H9 (cell line): ENCODE measurements around the gene TSPO. TPM values are rescaled to one million over a fixed set of nuclear protein-coding genes. Genes with fewer than 3 reads are reported as not detected.

Experiments
- DNase-seq: peaks from one replicate; pipeline ENCODE4 v3.0.0-alpha.2; 2017
- H2AFZ ChIP-seq: one replicate; pipeline ENCODE4 v1.6.1; 2013; ENCODE audit warnings: mild to moderate bottlenecking, low read length, control low read depth, moderate library complexity
- H2AK5ac ChIP-seq: 2 replicates; pipeline ENCODE4 v1.6.1; 2013; ENCODE audit warnings: low read length, control low read depth, mixed read lengths; ENCODE audit not compliant: insufficient read length
- H2BK120ac ChIP-seq: one replicate; pipeline ENCODE4 v1.6.1; 2013; ENCODE audit warnings: low read depth, mild to moderate bottlenecking, low read length, control low read depth, inconsistent platforms; ENCODE audit not compliant: poor library complexity, severe bottlenecking
- H2BK12ac ChIP-seq: 2 replicates; pipeline ENCODE4 v1.6.1; 2013; ENCODE audit warnings: low read length, control low read depth, mixed read lengths, low read depth; ENCODE audit not compliant: insufficient read length
- H2BK15ac ChIP-seq: 2 replicates; pipeline ENCODE4 v1.6.1; 2013; ENCODE audit warnings: low read depth, low read length, control low read depth
- H2BK20ac ChIP-seq: one replicate; pipeline ENCODE4 v1.6.1; 2013; ENCODE audit warnings: low read depth, mild to moderate bottlenecking, low read length, control low read depth, inconsistent platforms; ENCODE audit not compliant: poor library complexity, severe bottlenecking
- H2BK5ac ChIP-seq: 2 replicates; pipeline ENCODE4 v1.6.1; 2013; ENCODE audit warnings: low read length, control low read depth, mixed read lengths; ENCODE audit not compliant: insufficient read length
- H3K14ac ChIP-seq: 2 replicates; pipeline ENCODE4 v1.6.1; 2013; ENCODE audit warnings: low read length, control low read depth; ENCODE audit not compliant: insufficient read depth
- H3K18ac ChIP-seq: 2 replicates; pipeline ENCODE4 v1.6.1; 2013; ENCODE audit warnings: low read depth, mild to moderate bottlenecking, mixed read lengths, low read length, control low read depth; ENCODE audit not compliant: insufficient read length
- H3K23ac ChIP-seq: 2 replicates; pipeline ENCODE4 v1.6.1; 2013; ENCODE audit warnings: low read length, control low read depth, mixed read lengths, low read depth; ENCODE audit not compliant: insufficient read length
- H3K23me2 ChIP-seq: 2 replicates; pipeline ENCODE4 v1.6.1; 2013; ENCODE audit warnings: low read depth, mild to moderate bottlenecking, mixed read lengths, low read length, control low read depth; ENCODE audit not compliant: insufficient read length, poor library complexity, severe bottlenecking
- H3K27ac ChIP-seq: 2 replicates; pipeline ENCODE4 v1.5.1; 2013; ENCODE audit warnings: low read length, control low read depth, mixed read lengths, low read depth; ENCODE audit not compliant: insufficient read length
- H3K27me3 ChIP-seq: 2 replicates; pipeline ENCODE4 v1.6.1; 2013; ENCODE audit warnings: low read length, control low read depth, inconsistent platforms; ENCODE audit not compliant: insufficient read depth
- H3K4ac ChIP-seq: 2 replicates; pipeline ENCODE4 v1.6.1; 2013; ENCODE audit warnings: low read depth, mild to moderate bottlenecking, control low read depth, inconsistent platforms, low read length, moderate library complexity
- H3K4me1 ChIP-seq: 2 replicates; pipeline ENCODE4 v1.6.1; 2013; ENCODE audit warnings: low read length, control low read depth, inconsistent platforms; ENCODE audit not compliant: insufficient read depth
- H3K4me2 ChIP-seq: 2 replicates; pipeline ENCODE4 v1.6.1; 2013; ENCODE audit warnings: low read length, control low read depth, mixed read lengths; ENCODE audit not compliant: insufficient read length, insufficient read depth
- H3K56ac ChIP-seq: 2 replicates; pipeline ENCODE4 v1.6.1; 2013; ENCODE audit warnings: low read depth, mild to moderate bottlenecking, mixed read lengths, low read length, control low read depth; ENCODE audit not compliant: insufficient read length
- H3K79me1 ChIP-seq: 2 replicates; pipeline ENCODE4 v1.6.1; 2013; ENCODE audit warnings: low read depth, mild to moderate bottlenecking, moderate library complexity, low read length, control low read depth, inconsistent platforms; ENCODE audit not compliant: insufficient read depth, poor library complexity, severe bottlenecking
- H3K79me2 ChIP-seq: 2 replicates; pipeline ENCODE4 v1.6.1; 2013; ENCODE audit warnings: low read length, control low read depth, inconsistent platforms; ENCODE audit not compliant: insufficient read depth
- H3K9ac ChIP-seq: 2 replicates; pipeline ENCODE4 v1.6.1; 2013; ENCODE audit warnings: low read length, control low read depth, mixed read lengths; ENCODE audit not compliant: insufficient read length; ENCODE audit errors: extremely low read depth
- H3K9me3 ChIP-seq: one replicate; pipeline ENCODE4 v1.6.1; 2013; ENCODE audit warnings: low read depth, low read length, inconsistent platforms; ENCODE audit not compliant: control insufficient read depth
- H3T11ph ChIP-seq: one replicate; pipeline ENCODE4 v1.6.1; 2013; ENCODE audit warnings: mild to moderate bottlenecking, low read length, control low read depth, inconsistent platforms
- H4K20me1 ChIP-seq: one replicate; pipeline ENCODE4 v1.6.1; 2013; ENCODE audit not compliant: control insufficient read depth, insufficient read length, insufficient read depth
- H4K5ac ChIP-seq: 2 replicates; pipeline ENCODE4 v1.6.1; 2013; ENCODE audit warnings: low read depth, mild to moderate bottlenecking, mixed read lengths, low read length, control low read depth; ENCODE audit not compliant: insufficient read length
- H4K8ac ChIP-seq: replicated peaks from 2 replicates; pipeline ENCODE4 v1.6.1; 2013; ENCODE audit warnings: low read length, control low read depth, mixed read lengths, low read depth; ENCODE audit not compliant: insufficient read length
- H4K91ac ChIP-seq: 2 replicates; pipeline ENCODE4 v1.6.1; 2013; ENCODE audit warnings: low read depth, mild to moderate bottlenecking, moderate library complexity, mixed read lengths, low read length, control low read depth; ENCODE audit not compliant: insufficient read length
- H3K27ac Mint-ChIP-seq, 3 experiments: 2 replicates in 2 of 3; 3 replicates in 1 of 3; pipeline ENCODE4 v1.8.0; 2020 to 2021; ENCODE audit warnings: mixed read lengths in 3 of 3, mild to moderate bottlenecking in 1 of 3, moderate library complexity in 1 of 3
- H3K27me3 Mint-ChIP-seq: 2 replicates; pipeline ENCODE4 v1.8.0; 2021; ENCODE audit warnings: low read depth, mild to moderate bottlenecking, moderate library complexity, mixed read lengths
- H3K36me3 Mint-ChIP-seq, 3 experiments: 2 replicates in 2 of 3; 3 replicates in 1 of 3; pipeline ENCODE4 v1.8.0; 2020 to 2021; ENCODE audit warnings: low read depth in 3 of 3, mixed read lengths in 3 of 3; ENCODE audit not compliant: insufficient read depth in 1 of 3
- H3K4me1 Mint-ChIP-seq, 2 experiments: 2 replicates each; pipeline ENCODE4 v1.8.0; 2020; ENCODE audit warnings: mixed read lengths in 2 of 2
- H3K4me3 Mint-ChIP-seq, 2 experiments: 2 replicates in 1 of 2; 3 replicates in 1 of 2; pipeline ENCODE4 v1.8.0; 2020 to 2021; ENCODE audit warnings: mild to moderate bottlenecking in 2 of 2, mixed read lengths in 2 of 2, moderate library complexity in 1 of 2
- H3K9me3 Mint-ChIP-seq, 2 experiments: 2 replicates in 1 of 2; 3 replicates in 1 of 2; pipeline ENCODE4 v1.8.0; 2020; ENCODE audit warnings: mild to moderate bottlenecking in 2 of 2, mixed read lengths in 2 of 2, moderate library complexity in 1 of 2
- WGBS: extraction: QIAGEN DNeasy Blood & Tissue Kit; methylation state at CpG from one replicate; pipeline ENCODE4 v1.1.7; 2013; ENCODE audit warnings: missing lambda C conversion rate, low lambda C conversion rate, mixed read lengths; ENCODE audit not compliant: insufficient read length; ENCODE audit errors: extremely low coverage; 5-methylcytosine and 5-hydroxymethylcytosine counted together
- total RNA-seq: library from RNA; stranded (reverse); gene quantifications from 2 replicates; pipeline ENCODE4 v1.2.1, GENCODE V29; 2021
- TF ChIP-seq, protein P1 (sequence below): fragments of 200-600 bp; sonication (generic); conservative IDR thresholded peaks from 3 replicates; pipeline ENCODE4 v1.8.0; 2021; ENCODE audit warnings: antibody characterized with exemption, mild to moderate bottlenecking

TSPO gene
- total RNA-seq, 1 experiment from 2014 or later = 14.8 TPM

DNA sequence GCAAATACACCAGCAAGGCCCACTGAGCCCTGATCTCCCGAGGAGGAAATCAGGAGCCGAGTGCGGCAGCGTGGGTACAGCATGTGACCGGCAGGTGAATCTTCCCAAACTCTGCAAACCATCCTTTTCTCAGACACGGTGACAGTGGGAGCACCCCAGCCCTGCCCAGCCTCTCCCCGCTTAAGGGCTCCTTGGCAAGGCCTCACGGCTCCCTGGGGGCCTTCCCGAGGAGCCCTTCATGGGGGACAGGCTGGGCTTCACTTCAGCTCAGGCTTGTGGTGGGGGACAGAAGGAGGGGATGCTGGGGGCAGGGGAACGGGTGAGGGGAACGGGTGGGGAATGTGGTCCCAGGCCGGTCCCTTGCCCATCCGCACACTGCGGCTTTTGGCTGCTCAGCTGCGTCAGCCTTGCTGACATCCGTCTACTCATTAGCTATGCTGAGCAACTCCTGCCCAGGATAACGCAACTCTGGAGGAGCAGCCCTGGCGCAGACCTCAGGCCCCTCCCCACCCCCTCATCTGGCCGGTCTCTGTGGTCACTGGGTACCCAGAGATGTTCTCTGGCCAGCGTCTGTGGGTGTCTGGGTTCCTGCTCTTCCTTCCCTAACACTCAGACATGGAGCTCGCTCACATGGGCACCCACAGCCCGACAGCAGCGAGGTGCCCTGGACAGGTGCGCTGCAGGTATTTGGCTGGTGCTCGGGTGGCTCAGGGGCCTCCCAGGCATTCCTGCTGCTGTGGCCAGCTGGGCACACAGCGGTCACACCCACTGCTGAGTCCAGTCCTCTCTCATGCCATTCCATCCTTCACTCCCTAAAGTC lies 57.6 kb downstream of the TSPO start:
- Mint-ChIP-seq H3K4me1 (peaks cover 11 to 19% of the 10 kb centered on the region in 2 experiments; a peak in 3 of 4 replicates), H3K36me3 (no peaks in the 10 kb centered on the region), H3K9me3 (no peaks in the 10 kb centered on the region), H3K4me3 (no peak overlapping the region), H3K27me3 (no peaks in the 10 kb centered on the region; the same call in 1 of the 2 replicates), H3K27ac (no peak overlapping the region; a peak in 1 of 7 replicates)
- H3K56ac ChIP-seq = no peak overlapping the region
- H3K23me2 ChIP-seq = no peaks in the 10 kb centered on the region
- DNase-seq = no peak
- H3K4me1 ChIP-seq = no peaks in the 10 kb centered on the region; the same call in 1 of the 2 replicates
- H3K9ac ChIP-seq = no peak overlapping the region
- H2AK5ac ChIP-seq = no peak overlapping the region
- H3K79me2 ChIP-seq = no peaks in the 10 kb centered on the region
- no peaks in the 10 kb centered on the region for H3K79me1 ChIP-seq
- H3K4ac ChIP-seq = no peak overlapping the region
- H2BK20ac ChIP-seq = no peak overlapping the region
- no peak overlapping the region for H4K5ac ChIP-seq
- H3T11ph ChIP-seq = no peak overlapping the region
- no peak overlapping the region for H4K8ac ChIP-seq
- no CpG with 5 or more reads among the region's 26 CpGs for WGBS
- H4K20me1 ChIP-seq = no peaks in the 10 kb centered on the region
- no peak overlapping the region for H2BK120ac ChIP-seq
- H3K27ac ChIP-seq = no peak overlapping the region
- H2BK15ac ChIP-seq = no peak overlapping the region
- no peak overlapping the region for H4K91ac ChIP-seq
- no peaks in the 10 kb centered on the region for H3K27me3 ChIP-seq
- H2BK5ac ChIP-seq = no peak overlapping the region
- H2AFZ ChIP-seq = no peak overlapping the region
- no peak overlapping the region for H3K14ac ChIP-seq
- TF ChIP-seq, protein P1, sequence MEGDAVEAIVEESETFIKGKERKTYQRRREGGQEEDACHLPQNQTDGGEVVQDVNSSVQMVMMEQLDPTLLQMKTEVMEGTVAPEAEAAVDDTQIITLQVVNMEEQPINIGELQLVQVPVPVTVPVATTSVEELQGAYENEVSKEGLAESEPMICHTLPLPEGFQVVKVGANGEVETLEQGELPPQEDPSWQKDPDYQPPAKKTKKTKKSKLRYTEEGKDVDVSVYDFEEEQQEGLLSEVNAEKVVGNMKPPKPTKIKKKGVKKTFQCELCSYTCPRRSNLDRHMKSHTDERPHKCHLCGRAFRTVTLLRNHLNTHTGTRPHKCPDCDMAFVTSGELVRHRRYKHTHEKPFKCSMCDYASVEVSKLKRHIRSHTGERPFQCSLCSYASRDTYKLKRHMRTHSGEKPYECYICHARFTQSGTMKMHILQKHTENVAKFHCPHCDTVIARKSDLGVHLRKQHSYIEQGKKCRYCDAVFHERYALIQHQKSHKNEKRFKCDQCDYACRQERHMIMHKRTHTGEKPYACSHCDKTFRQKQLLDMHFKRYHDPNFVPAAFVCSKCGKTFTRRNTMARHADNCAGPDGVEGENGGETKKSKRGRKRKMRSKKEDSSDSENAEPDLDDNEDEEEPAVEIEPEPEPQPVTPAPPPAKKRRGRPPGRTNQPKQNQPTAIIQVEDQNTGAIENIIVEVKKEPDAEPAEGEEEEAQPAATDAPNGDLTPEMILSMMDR = no peak
- no peak overlapping the region for H2BK12ac ChIP-seq
- no peak overlapping the region for H3K23ac ChIP-seq
- no peak overlapping the region for H3K4me2 ChIP-seq
- H3K18ac ChIP-seq = no peak overlapping the region
- H3K9me3 ChIP-seq = no peaks in the 10 kb centered on the region
